ENCODE results near the gene RASL10B.

GRCh38 chr17:35786941-35787432 is 55.5 kb downstream of the RASL10B start:
- TF ChIP-seq EZH2 (IDR thresholded peaks at IDR 0.05) (no peak), POLR2AphosphoS5 (IDR thresholded peaks at IDR 0.05; ENCODE audit: borderline replicate concordance, low read depth, low read length) (no peak), FOXP2 (optimal IDR thresholded peaks at IDR 0.05; ENCODE audit: control extremely low read depth, extremely low read length, insufficient read depth) (no peak)

Measured in SK-N-MC (cell line).